HepG2 (cell line): Measurements from ENCODE around the gene HYAL1. TPM values are rescaled to one million over a fixed set of nuclear protein-coding genes. Genes with fewer than 3 reads are reported as not detected.
A peak's percentile ranks its signal among the peaks of the same experiment; 100 is the strongest.

Source experiments
- AGO2 ChIP-seq: fragments of 200-400 bp; formaldehyde crosslinking; optimal IDR thresholded peaks from 2 replicates; pipeline ENCODE3; 2017; ENCODE audit warnings: mild to moderate bottlenecking, low read depth, low read length, moderate library complexity
- ATRX ChIP-seq: sonication (generic); formaldehyde crosslinking; IDR thresholded peaks from 2 replicates; pipeline ENCODE4 v1.4.0; 2020; ENCODE audit warnings: missing genetic modification reagents, borderline replicate concordance
- LCORL ChIP-seq, 2 experiments: fragments of 450-650 bp in 1 of 2; sonication (generic) in 1 of 2; formaldehyde crosslinking in 1 of 2; IDR thresholded peaks; 2 replicates each; pipeline versions ENCODE4 v1.5.0 to v1.6.1; 2017 to 2020; ENCODE audit warnings: antibody characterized with exemption in 1 of 2, missing genetic modification reagents in 1 of 2
- NFKB2 ChIP-seq: sonication (generic); formaldehyde crosslinking; IDR thresholded peaks from 2 replicates; pipeline ENCODE4 v1.4.0; 2020; ENCODE audit warnings: missing genetic modification reagents, borderline replicate concordance
- POGZ ChIP-seq: sonication (generic); formaldehyde crosslinking; IDR thresholded peaks from 2 replicates; pipeline ENCODE4 v1.4.0; 2020; ENCODE audit warnings: mild to moderate bottlenecking, missing genetic modification reagents
- RFXAP ChIP-seq: sonication (generic); formaldehyde crosslinking; IDR thresholded peaks from 2 replicates; pipeline ENCODE4 v1.4.0; 2020; ENCODE audit warnings: missing genetic modification reagents, borderline replicate concordance
- ZBTB42 ChIP-seq: sonication (generic); formaldehyde crosslinking; IDR thresholded peaks from 2 replicates; pipeline ENCODE4 v1.5.0; 2020; ENCODE audit warnings: mild to moderate bottlenecking, missing genetic modification reagents
- ZNF367 ChIP-seq: sonication (generic); formaldehyde crosslinking; IDR thresholded peaks from 2 replicates; pipeline ENCODE4 v1.4.0; 2020; ENCODE audit warnings: missing genetic modification reagents, borderline replicate concordance
- ZNF556 ChIP-seq: sonication (generic); formaldehyde crosslinking; IDR thresholded peaks from 2 replicates; pipeline ENCODE4 v1.4.0; 2020; ENCODE audit warnings: mild to moderate bottlenecking, missing genetic modification reagents, borderline replicate concordance
- ZNF616 ChIP-seq: sonication (generic); formaldehyde crosslinking; IDR thresholded peaks from 2 replicates; pipeline ENCODE4 v1.5.0; 2020; ENCODE audit warnings: low read depth, mild to moderate bottlenecking, missing genetic modification reagents
- ZNF768 ChIP-seq: sonication (generic); formaldehyde crosslinking; IDR thresholded peaks from 2 replicates; pipeline ENCODE4 v1.4.0; 2020; ENCODE audit warnings: missing genetic modification reagents
- ZNF772 ChIP-seq: sonication (generic); formaldehyde crosslinking; IDR thresholded peaks from 2 replicates; pipeline ENCODE4 v1.5.0; 2020; ENCODE audit warnings: mild to moderate bottlenecking, missing genetic modification reagents
- polyA plus RNA-seq, 8 experiments: library from polyadenylated mRNA; depleted of rRNA in 3 of 8; stranded (reverse) in 7 of 8; unstranded in 1 of 8; fragments of >200 nt; fragmentation: Illumina TruSeq in 4 of 8; extraction: Trizol in 4 of 8; gene quantifications; 2 replicates each; pipeline versions ENCODE4 v1.2.1 to v1.2.3, GENCODE V29; 2011 to 2016; ENCODE audit warnings: low read depth in 4 of 8, missing spikeins in 1 of 8, mixed read lengths in 1 of 8; ENCODE audit not compliant: insufficient read depth in 1 of 8
- total RNA-seq, 5 experiments: library from RNA; depleted of rRNA; stranded (reverse); fragments of >200 nt; fragmentation: Illumina TruSeq; extraction: Trizol; gene quantifications; 2 replicates each; pipeline ENCODE4 v1.2.3, GENCODE V29; 2016; ENCODE audit warnings: low read depth in 1 of 5
- TF ChIP-seq, protein P1 (sequence below): sonication (generic); formaldehyde crosslinking; IDR thresholded peaks from 2 replicates; pipeline ENCODE4 v1.4.0; 2020; ENCODE audit warnings: missing genetic modification reagents
- TF ChIP-seq, protein P2 (sequence below): sonication (generic); formaldehyde crosslinking; IDR thresholded peaks from 2 replicates; pipeline ENCODE4 v1.5.0; 2020; ENCODE audit warnings: mild to moderate bottlenecking, missing genetic modification reagents
- TF ChIP-seq, protein P3 (sequence below): IDR thresholded peaks from 2 replicates; pipeline ENCODE4 v1.6.1; 2016; ENCODE audit warnings: mild to moderate bottlenecking
- TF ChIP-seq, protein P4 (sequence below): sonication (generic); formaldehyde crosslinking; IDR thresholded peaks from 2 replicates; pipeline ENCODE4 v1.5.1; 2020; ENCODE audit warnings: mild to moderate bottlenecking, missing genetic modification reagents, moderate library complexity

Gene HYAL1
- total and polyA plus RNA-seq, 2 of the 13 experiments (the other 11 are each of a cell fraction or from before 2014, with no cell fraction given), result 76.5 to 193 TPM

DNA sequence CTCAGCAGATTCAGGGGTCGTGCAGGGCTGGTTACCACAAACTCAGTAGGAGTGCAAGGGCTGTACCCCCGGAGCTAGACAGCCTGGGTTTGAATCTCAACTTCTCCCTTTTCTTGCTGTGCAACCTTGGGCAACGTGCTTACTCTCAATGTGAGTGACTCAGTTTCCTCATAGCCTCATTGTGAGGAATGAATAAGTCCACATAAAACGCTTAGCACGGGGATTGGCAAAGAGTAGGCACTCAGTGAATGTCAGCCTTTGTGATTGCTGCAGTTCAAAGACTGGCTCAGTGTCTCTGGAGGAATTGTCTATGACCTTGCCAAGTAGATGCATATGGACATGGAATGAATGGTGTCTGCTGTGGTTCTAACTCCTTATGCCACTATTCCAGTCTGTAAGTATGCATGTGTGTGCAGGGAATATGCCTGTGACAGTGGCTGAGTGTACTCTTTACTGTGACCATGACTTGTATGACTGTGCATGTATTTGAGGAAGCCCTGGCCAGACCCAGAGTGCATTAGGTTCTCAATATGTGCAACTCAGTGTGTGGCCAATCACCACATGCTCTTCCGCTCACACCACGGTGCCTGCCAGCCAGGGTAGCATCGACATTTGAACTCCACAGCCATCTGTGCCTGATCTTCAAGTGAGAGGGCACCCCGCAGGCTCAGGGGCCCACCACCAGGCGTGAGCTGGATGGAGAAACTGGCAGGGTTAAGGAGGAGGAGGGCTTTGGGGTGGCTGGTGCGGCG is 3.3 kb downstream of the HYAL1 start (continued):
- TF ChIP-seq ATRX (CRISPR knock-in tag), result no peak
- TF ChIP-seq POGZ (CRISPR knock-in tag), result 0 out of 2 replicates have a peak, but pooled peaks have one; percentile 1
- 0 out of 2 replicates have a peak, but pooled peaks have one; percentile 7 for TF ChIP-seq RFXAP (CRISPR knock-in tag)
- TF ChIP-seq, protein P1, sequence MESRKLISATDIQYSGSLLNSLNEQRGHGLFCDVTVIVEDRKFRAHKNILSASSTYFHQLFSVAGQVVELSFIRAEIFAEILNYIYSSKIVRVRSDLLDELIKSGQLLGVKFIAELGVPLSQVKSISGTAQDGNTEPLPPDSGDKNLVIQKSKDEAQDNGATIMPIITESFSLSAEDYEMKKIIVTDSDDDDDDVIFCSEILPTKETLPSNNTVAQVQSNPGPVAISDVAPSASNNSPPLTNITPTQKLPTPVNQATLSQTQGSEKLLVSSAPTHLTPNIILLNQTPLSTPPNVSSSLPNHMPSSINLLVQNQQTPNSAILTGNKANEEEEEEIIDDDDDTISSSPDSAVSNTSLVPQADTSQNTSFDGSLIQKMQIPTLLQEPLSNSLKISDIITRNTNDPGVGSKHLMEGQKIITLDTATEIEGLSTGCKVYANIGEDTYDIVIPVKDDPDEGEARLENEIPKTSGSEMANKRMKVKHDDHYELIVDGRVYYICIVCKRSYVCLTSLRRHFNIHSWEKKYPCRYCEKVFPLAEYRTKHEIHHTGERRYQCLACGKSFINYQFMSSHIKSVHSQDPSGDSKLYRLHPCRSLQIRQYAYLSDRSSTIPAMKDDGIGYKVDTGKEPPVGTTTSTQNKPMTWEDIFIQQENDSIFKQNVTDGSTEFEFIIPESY (CRISPR knock-in tag), result peak; percentile 79
- no peak for TF ChIP-seq ZBTB42
- TF ChIP-seq ZNF367 (CRISPR knock-in tag), result no peak
- TF ChIP-seq, protein P2, sequence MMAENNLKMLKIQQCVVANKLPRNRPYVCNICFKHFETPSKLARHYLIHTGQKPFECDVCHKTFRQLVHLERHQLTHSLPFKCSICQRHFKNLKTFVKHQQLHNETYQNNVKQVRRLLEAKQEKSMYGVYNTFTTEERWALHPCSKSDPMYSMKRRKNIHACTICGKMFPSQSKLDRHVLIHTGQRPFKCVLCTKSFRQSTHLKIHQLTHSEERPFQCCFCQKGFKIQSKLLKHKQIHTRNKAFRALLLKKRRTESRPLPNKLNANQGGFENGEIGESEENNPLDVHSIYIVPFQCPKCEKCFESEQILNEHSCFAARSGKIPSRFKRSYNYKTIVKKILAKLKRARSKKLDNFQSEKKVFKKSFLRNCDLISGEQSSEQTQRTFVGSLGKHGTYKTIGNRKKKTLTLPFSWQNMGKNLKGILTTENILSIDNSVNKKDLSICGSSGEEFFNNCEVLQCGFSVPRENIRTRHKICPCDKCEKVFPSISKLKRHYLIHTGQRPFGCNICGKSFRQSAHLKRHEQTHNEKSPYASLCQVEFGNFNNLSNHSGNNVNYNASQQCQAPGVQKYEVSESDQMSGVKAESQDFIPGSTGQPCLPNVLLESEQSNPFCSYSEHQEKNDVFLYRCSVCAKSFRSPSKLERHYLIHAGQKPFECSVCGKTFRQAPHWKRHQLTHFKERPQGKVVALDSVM, result no peak
- TF ChIP-seq NFKB2, result peak; percentile 53; the same call in 1 of the 2 replicates
- peak; percentile 49 for TF ChIP-seq AGO2
- TF ChIP-seq, protein P3, sequence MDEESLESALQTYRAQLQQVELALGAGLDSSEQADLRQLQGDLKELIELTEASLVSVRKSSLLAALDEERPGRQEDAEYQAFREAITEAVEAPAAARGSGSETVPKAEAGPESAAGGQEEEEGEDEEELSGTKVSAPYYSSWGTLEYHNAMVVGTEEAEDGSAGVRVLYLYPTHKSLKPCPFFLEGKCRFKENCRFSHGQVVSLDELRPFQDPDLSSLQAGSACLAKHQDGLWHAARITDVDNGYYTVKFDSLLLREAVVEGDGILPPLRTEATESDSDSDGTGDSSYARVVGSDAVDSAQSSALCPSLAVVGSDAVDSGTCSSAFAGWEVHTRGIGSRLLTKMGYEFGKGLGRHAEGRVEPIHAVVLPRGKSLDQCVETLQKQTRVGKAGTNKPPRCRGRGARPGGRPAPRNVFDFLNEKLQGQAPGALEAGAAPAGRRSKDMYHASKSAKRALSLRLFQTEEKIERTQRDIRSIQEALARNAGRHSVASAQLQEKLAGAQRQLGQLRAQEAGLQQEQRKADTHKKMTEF (CRISPR knock-in tag), result no peak
- no peak for TF ChIP-seq ZNF616 (CRISPR knock-in tag)
- TF ChIP-seq LCORL (IDR thresholded peaks at IDR 0.05), result no peak
- TF ChIP-seq LCORL (CRISPR knock-in tag; IDR thresholded peaks at IDR 0.05), result peak; percentile 35; the same call in 1 of the 2 replicates
- TF ChIP-seq ZNF768 (CRISPR knock-in tag), result peak; percentile 47; the same call in 1 of the 2 replicates
- TF ChIP-seq, protein P4, sequence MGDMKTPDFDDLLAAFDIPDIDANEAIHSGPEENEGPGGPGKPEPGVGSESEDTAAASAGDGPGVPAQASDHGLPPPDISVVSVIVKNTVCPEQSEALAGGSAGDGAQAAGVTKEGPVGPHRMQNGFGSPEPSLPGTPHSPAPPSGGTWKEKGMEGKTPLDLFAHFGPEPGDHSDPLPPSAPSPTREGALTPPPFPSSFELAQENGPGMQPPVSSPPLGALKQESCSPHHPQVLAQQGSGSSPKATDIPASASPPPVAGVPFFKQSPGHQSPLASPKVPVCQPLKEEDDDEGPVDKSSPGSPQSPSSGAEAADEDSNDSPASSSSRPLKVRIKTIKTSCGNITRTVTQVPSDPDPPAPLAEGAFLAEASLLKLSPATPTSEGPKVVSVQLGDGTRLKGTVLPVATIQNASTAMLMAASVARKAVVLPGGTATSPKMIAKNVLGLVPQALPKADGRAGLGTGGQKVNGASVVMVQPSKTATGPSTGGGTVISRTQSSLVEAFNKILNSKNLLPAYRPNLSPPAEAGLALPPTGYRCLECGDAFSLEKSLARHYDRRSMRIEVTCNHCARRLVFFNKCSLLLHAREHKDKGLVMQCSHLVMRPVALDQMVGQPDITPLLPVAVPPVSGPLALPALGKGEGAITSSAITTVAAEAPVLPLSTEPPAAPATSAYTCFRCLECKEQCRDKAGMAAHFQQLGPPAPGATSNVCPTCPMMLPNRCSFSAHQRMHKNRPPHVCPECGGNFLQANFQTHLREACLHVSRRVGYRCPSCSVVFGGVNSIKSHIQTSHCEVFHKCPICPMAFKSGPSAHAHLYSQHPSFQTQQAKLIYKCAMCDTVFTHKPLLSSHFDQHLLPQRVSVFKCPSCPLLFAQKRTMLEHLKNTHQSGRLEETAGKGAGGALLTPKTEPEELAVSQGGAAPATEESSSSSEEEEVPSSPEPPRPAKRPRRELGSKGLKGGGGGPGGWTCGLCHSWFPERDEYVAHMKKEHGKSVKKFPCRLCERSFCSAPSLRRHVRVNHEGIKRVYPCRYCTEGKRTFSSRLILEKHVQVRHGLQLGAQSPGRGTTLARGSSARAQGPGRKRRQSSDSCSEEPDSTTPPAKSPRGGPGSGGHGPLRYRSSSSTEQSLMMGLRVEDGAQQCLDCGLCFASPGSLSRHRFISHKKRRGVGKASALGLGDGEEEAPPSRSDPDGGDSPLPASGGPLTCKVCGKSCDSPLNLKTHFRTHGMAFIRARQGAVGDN (CRISPR knock-in tag), result peak; percentile 86
- TF ChIP-seq ZNF556, result peak; percentile 63; the same call in 1 of the 2 replicates
- no peak for TF ChIP-seq ZNF772
